ENCODE results near the gene MSRB3. TPM values are rescaled to one million over a fixed set of nuclear protein-coding genes. Genes with fewer than 3 reads are reported as not detected.

The MSRB3 gene
- total and polyA plus RNA-seq, 2 of the 4 experiments (the other 2 are of a cell fraction) = 31.7 to 35.7 TPM

DNA sequence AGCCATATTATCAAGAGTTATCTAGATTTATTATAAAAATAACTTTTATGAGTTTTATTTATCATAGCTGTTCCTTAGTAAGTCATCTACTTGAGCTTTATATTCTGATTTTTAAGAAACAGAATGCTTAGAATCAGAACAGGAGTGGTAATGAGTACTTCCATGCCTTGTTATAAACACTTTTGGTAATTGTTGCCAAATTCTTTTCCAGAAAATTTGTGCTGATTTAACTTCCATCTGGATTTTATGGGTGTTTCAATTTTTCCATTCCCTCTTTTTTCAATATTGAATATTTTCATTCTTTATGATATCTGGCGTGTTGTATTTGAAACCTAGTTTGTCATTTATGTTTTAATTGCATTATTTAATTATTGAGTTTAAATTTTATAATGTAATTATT is 131.2 kb downstream of the MSRB3 start:
- H3K56ac ChIP-seq (ENCODE audit: extremely low read depth, insufficient read depth, low read length) = no peak overlapping the region
- H3K27ac ChIP-seq (ENCODE audit: insufficient read depth, low read length) = no peak overlapping the region
- H3K9me3 ChIP-seq (ENCODE audit: control insufficient read depth, insufficient read depth, low read length) = no peaks in the 10 kb centered on the region
- no peak overlapping the region for H2BK5ac ChIP-seq (ENCODE audit: low read depth, low read length, poor library complexity, severe bottlenecking)
- no peak overlapping the region for H2AK9ac ChIP-seq (replicated peaks; ENCODE audit: low read depth, low read length, poor library complexity)
- DNase-seq = no peak
- H3K18ac ChIP-seq (ENCODE audit: low read depth, low read length) = no peak overlapping the region
- peaks cover 17 to 18% of the 10 kb centered on the region in 2 experiments for H3K79me1 ChIP-seq (ENCODE audit: low read depth in 1 of 2, low read length in 2 of 2)
- ChIA-PET CTCF (no interaction called here), POLR2A (ENCODE audit: unreplicated experiment) (no interaction called here)
- H2AK5ac ChIP-seq (ENCODE audit: low read depth, low read length) = no peak overlapping the region
- no peak overlapping the region for H3K4ac ChIP-seq (ENCODE audit: low read depth, low read length)
- H2AFZ ChIP-seq (replicated peaks; ENCODE audit: low read length, poor library complexity) = no peak overlapping the region
- no peaks in the 10 kb centered on the region for H3K36me3 ChIP-seq (ENCODE audit: control insufficient read depth, insufficient read depth, low read length)
- in situ Hi-C loops (cut with MboI; ENCODE audit: low sequenced_read_pairs) = no loop called here
- no peak overlapping the region for H2BK15ac ChIP-seq (ENCODE audit: low read depth, low read length)
- H4K8ac ChIP-seq (ENCODE audit: low read depth in 2 of 2, low read length in 2 of 2) = no peak overlapping the region
- no peak overlapping the region for H3K23ac ChIP-seq (ENCODE audit: low read depth, low read length)
- intact Hi-C loops (cut with micrococcal nuclease) = no loop called here
- no TSS peak for BruUV-seq (replicated peaks)
- dilution Hi-C loops (cut with HindIII; ENCODE audit: low sequenced_read_pairs, unreplicated experiment) = no loop called here
- WGBS, 2 experiments (ENCODE audit: extremely low coverage in 2 of 2, insufficient read length in 1 of 2) = no CpG with 5 or more reads among the region's 1 CpG
- no peaks in the 10 kb centered on the region for H3K27me3 ChIP-seq (ENCODE audit: control insufficient read depth, insufficient read depth, low read length)
- no peak overlapping the region for H3K14ac ChIP-seq (replicated peaks; ENCODE audit: low read depth, low read length)
- H3K9ac ChIP-seq (ENCODE audit: low read depth, low read length) = no peak overlapping the region
- no peak overlapping the region for H3K4me2 ChIP-seq (ENCODE audit: low read depth, low read length)
- no peaks in the 10 kb centered on the region for H4K20me1 ChIP-seq (ENCODE audit: insufficient read depth, low read length)
- H2BK20ac ChIP-seq (ENCODE audit: low read depth, low read length) = no peak overlapping the region
- TF ChIP-seq, protein P1, sequence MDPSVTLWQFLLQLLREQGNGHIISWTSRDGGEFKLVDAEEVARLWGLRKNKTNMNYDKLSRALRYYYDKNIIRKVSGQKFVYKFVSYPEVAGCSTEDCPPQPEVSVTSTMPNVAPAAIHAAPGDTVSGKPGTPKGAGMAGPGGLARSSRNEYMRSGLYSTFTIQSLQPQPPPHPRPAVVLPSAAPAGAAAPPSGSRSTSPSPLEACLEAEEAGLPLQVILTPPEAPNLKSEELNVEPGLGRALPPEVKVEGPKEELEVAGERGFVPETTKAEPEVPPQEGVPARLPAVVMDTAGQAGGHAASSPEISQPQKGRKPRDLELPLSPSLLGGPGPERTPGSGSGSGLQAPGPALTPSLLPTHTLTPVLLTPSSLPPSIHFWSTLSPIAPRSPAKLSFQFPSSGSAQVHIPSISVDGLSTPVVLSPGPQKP (IDR thresholded peaks at IDR 0.05; ENCODE audit: borderline replicate concordance, low read depth, low read length) = no peak
- TF ChIP-seq, protein P2, sequence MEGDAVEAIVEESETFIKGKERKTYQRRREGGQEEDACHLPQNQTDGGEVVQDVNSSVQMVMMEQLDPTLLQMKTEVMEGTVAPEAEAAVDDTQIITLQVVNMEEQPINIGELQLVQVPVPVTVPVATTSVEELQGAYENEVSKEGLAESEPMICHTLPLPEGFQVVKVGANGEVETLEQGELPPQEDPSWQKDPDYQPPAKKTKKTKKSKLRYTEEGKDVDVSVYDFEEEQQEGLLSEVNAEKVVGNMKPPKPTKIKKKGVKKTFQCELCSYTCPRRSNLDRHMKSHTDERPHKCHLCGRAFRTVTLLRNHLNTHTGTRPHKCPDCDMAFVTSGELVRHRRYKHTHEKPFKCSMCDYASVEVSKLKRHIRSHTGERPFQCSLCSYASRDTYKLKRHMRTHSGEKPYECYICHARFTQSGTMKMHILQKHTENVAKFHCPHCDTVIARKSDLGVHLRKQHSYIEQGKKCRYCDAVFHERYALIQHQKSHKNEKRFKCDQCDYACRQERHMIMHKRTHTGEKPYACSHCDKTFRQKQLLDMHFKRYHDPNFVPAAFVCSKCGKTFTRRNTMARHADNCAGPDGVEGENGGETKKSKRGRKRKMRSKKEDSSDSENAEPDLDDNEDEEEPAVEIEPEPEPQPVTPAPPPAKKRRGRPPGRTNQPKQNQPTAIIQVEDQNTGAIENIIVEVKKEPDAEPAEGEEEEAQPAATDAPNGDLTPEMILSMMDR (conservative IDR thresholded peaks at IDR 0.05; ENCODE audit: low read depth, low read length) = no peak
- no peak for TF ChIP-seq MAFK (IDR thresholded peaks at IDR 0.05; ENCODE audit: low read depth, low read length)
- no peak for TF ChIP-seq BHLHE40 (IDR thresholded peaks at IDR 0.05; ENCODE audit: low read depth, low read length)
- no peak for TF ChIP-seq RFX5 (IDR thresholded peaks at IDR 0.05; ENCODE audit: low read depth, low read length)
- TF ChIP-seq NFE2L2 (IDR thresholded peaks at IDR 0.05; ENCODE audit: low read depth, low read length) = no peak
- TF ChIP-seq RCOR1 (IDR thresholded peaks at IDR 0.05; ENCODE audit: insufficient replicate concordance, low read length) = no peak
- no peak for TF ChIP-seq CHD1 (IDR thresholded peaks at IDR 0.05; ENCODE audit: low read depth, low read length)
- TF ChIP-seq POLR2A (IDR thresholded peaks at IDR 0.05; ENCODE audit: low read depth, low read length) = no peak
- no peak for TF ChIP-seq MXI1 (IDR thresholded peaks at IDR 0.05; ENCODE audit: borderline replicate concordance, low read depth, low read length)
- no peak for TF ChIP-seq MAZ (IDR thresholded peaks at IDR 0.05; ENCODE audit: borderline replicate concordance, low read depth, low read length)
- TF ChIP-seq, protein P3, sequence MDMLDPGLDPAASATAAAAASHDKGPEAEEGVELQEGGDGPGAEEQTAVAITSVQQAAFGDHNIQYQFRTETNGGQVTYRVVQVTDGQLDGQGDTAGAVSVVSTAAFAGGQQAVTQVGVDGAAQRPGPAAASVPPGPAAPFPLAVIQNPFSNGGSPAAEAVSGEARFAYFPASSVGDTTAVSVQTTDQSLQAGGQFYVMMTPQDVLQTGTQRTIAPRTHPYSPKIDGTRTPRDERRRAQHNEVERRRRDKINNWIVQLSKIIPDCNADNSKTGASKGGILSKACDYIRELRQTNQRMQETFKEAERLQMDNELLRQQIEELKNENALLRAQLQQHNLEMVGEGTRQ (IDR thresholded peaks at IDR 0.05; ENCODE audit: low read depth, low read length) = no peak
- TF ChIP-seq RAD21 (IDR thresholded peaks at IDR 0.05; ENCODE audit: low read length) = no peak
- TF ChIP-seq CEBPB (IDR thresholded peaks at IDR 0.05; ENCODE audit: low read depth, low read length) = no peak
- H3K9me1 ChIP-seq (ENCODE audit: insufficient read depth, low read length) = no peaks in the 10 kb centered on the region
- peaks cover 2% of the 10 kb centered on the region; the same call in 1 of the 2 replicates for H3K4me1 ChIP-seq (ENCODE audit: control insufficient read depth, insufficient read depth, low read length)
- H2BK120ac ChIP-seq (ENCODE audit: low read depth, low read length) = no peak overlapping the region
- H4K5ac ChIP-seq (ENCODE audit: low read depth, low read length) = no peak overlapping the region
- ATAC-seq (ENCODE audit: low read depth) = no peak
- no peak overlapping the region for H3K4me3 ChIP-seq (ENCODE audit: insufficient read depth, low read depth, low read length)
- no peak overlapping the region for H4K91ac ChIP-seq (ENCODE audit: insufficient read depth, low read depth, low read length)

Data from IMR-90 (cell line).